SK-N-MC (cell line): ENCODE data around the gene ZSCAN5C.

ENCODE experiments used
- EZH2 ChIP-seq: fragments of 200-600 bp; sonication (generic); IDR thresholded peaks from one replicate; pipeline ENCODE4 v1.6.1; 2017; ENCODE audit warnings: antibody characterized with exemption
- FOXP2 ChIP-seq: optimal IDR thresholded peaks from 2 replicates; pipeline ENCODE3; 2011; ENCODE audit warnings: mild to moderate bottlenecking, moderate library complexity; ENCODE audit not compliant: insufficient read depth; ENCODE audit errors: extremely low read length, control extremely low read depth
- POLR2AphosphoS5 ChIP-seq: IDR thresholded peaks from 2 replicates; pipeline ENCODE4 v1.6.1; 2012; ENCODE audit warnings: mild to moderate bottlenecking, low read depth, low read length, borderline replicate concordance

GRCh38 chr19:56176881-56177280 is 25.2 kb upstream of the ZSCAN5C start:
- TF ChIP-seq EZH2 (no peak), FOXP2 (no peak), POLR2AphosphoS5 (no peak)
